Tibial artery (tissue), 4 donors: ENCODE measurements around the gene NKX2-2.

Experiments
- DNase-seq, 2 donors: peaks; one replicate each; pipeline ENCODE4 v3.0.0-alpha.2; 2019
- H3K27ac ChIP-seq, 2 donors: fragments of 200-600 bp; sonication (generic) in 1 of 2; 1 replicate in 1 of 2; 2 replicates in 1 of 2; pipeline ENCODE4 v1.5.1; 2018 to 2019; ENCODE audit warnings: mild to moderate bottlenecking in 1 of 2
- H3K27me3 ChIP-seq, 2 donors: fragments of 200-600 bp; sonication (generic) in 1 of 2; one replicate each; pipeline versions ENCODE4 v1.5.1 to v1.6.0; 2016 to 2019
- H3K36me3 ChIP-seq, 3 donors: fragments of 200-600 bp; sonication (generic) in 2 of 3; one replicate each; pipeline ENCODE4 v1.5.1; 2016 to 2019; ENCODE audit warnings: mild to moderate bottlenecking in 2 of 3
- H3K4me1 ChIP-seq, 4 donors: fragments of 200-600 bp; sonication (generic) in 2 of 4; 1 replicate in 3 of 4; 2 replicates in 1 of 4; pipeline ENCODE4 v1.5.1; 2016 to 2019
- H3K4me3 ChIP-seq, 2 donors: fragments of 200-600 bp; sonication (generic) in 1 of 2; 1 replicate in 1 of 2; 2 replicates in 1 of 2; pipeline ENCODE4 v1.5.1; 2018 to 2019; ENCODE audit warnings: mild to moderate bottlenecking in 2 of 2
- H3K9me3 ChIP-seq, 3 donors: fragments of 200-600 bp; sonication (generic) in 1 of 3; one replicate each; pipeline ENCODE4 v1.5.1; 2016 to 2019
- CTCF ChIP-seq, 2 experiments: fragments of 200-600 bp in 1 of 2; fragments of 450-650 bp in 1 of 2; IDR thresholded peaks; one replicate each; pipeline ENCODE4 v1.5.1; 2017 to 2019; ENCODE audit warnings: antibody characterized with exemption in 2 of 2, mild to moderate bottlenecking in 1 of 2, moderate library complexity in 1 of 2
- intact Hi-C: fragments of 100-400 bp; cut with DNase I; formaldehyde crosslinking; loops from one replicate; pipeline ENCODE4 v1.15.0; 2023; ENCODE audit warnings: low total_unique reads

The NKX2-2 gene

GRCh38 chr20:21555470-21556120, 41.7 kb upstream of the NKX2-2 start:
- no peak overlapping the region for H3K4me3 ChIP-seq
- DNase-seq: no peak
- H3K27ac ChIP-seq: no peak overlapping the region
- no peaks in the 10 kb centered on the region for H3K9me3 ChIP-seq
- no peaks in the 10 kb centered on the region for H3K36me3 ChIP-seq
- H3K4me1 ChIP-seq: no peaks in the 10 kb centered on the region
- TF ChIP-seq CTCF (IDR thresholded peaks at IDR 0.05): no peak
- H3K27me3 ChIP-seq: peaks cover 0 to 5% of the 10 kb centered on the region in 2 donors
- intact Hi-C loops: no loop called here

GRCh38 chr20:21554985-21555384, 41.1 kb upstream of the NKX2-2 start:
- Histone ChIP-seq H3K4me1 (no peaks in the 10 kb centered on the region), H3K4me3 (no peak overlapping the region), H3K27me3 (peaks cover 0 to 5% of the 10 kb centered on the region in 2 donors), H3K9me3 (no peaks in the 10 kb centered on the region), H3K36me3 (no peaks in the 10 kb centered on the region), H3K27ac (no peak overlapping the region)
- TF ChIP-seq CTCF (IDR thresholded peaks at IDR 0.05): no peak
- no peak for DNase-seq
- intact Hi-C loops: no loop called here

DNA sequence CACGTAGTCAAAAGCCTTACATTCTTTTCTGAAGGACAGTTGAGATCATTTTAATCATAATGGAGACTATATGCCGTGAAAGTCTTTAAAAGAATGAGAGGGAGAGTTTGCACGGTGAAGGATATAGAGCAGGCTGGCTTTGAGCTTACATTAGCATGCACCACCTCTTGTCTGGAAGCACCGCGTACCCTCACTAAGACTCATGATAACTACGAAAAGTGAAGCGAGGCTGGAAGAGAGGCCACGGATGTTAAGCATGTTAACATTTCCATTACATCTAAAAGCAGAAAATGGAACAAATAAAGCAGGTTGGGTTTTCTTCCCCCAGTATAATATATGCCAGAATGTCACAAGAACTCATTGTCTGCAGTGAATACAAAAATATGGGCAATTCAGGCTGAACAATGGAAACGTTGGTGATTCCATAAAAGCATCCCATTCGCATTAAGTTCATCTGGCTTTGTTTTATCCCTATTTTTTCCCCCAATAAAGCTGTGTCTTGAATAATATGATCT, 40.6 kb upstream of the NKX2-2 start:
- no peaks in the 10 kb centered on the region for H3K4me1 ChIP-seq
- H3K4me3 ChIP-seq: no peak overlapping the region
- H3K27ac ChIP-seq: no peak overlapping the region
- peaks cover 0 to 5% of the 10 kb centered on the region in 2 donors for H3K27me3 ChIP-seq
- intact Hi-C loops: no loop called here
- TF ChIP-seq CTCF (IDR thresholded peaks at IDR 0.05): no peak
- H3K9me3 ChIP-seq: no peaks in the 10 kb centered on the region
- no peak for DNase-seq
- H3K36me3 ChIP-seq: no peaks in the 10 kb centered on the region

DNA sequence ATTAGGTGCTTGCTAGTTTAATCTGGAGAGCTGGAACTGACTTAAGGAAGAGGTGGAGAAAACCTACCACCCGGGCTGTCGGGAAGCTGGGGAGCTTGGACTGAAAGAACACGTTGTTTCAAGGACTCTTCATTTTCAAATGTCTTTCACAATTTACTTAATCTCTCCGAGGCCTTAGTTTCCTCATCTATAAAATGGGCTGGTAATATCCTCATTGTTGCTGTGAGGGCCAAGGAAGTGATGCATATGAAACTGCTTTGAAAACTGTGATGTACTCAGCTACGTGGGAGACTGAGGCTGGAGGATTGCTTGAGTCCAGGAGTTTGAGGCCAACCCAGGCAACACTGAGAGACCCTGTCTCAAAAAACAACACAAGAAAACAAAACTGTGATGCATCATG, 36.7 kb upstream of the NKX2-2 start:
- Histone ChIP-seq H3K27ac (no peak overlapping the region), H3K4me3 (no peak overlapping the region), H3K27me3 (peaks cover 0 to 5% of the 10 kb centered on the region in 2 donors), H3K9me3 (no peaks in the 10 kb centered on the region), H3K4me1 (no peaks in the 10 kb centered on the region), H3K36me3 (no peaks in the 10 kb centered on the region)
- intact Hi-C loops: no loop called here
- no peak for DNase-seq
- TF ChIP-seq CTCF (IDR thresholded peaks at IDR 0.05): no peak

DNA sequence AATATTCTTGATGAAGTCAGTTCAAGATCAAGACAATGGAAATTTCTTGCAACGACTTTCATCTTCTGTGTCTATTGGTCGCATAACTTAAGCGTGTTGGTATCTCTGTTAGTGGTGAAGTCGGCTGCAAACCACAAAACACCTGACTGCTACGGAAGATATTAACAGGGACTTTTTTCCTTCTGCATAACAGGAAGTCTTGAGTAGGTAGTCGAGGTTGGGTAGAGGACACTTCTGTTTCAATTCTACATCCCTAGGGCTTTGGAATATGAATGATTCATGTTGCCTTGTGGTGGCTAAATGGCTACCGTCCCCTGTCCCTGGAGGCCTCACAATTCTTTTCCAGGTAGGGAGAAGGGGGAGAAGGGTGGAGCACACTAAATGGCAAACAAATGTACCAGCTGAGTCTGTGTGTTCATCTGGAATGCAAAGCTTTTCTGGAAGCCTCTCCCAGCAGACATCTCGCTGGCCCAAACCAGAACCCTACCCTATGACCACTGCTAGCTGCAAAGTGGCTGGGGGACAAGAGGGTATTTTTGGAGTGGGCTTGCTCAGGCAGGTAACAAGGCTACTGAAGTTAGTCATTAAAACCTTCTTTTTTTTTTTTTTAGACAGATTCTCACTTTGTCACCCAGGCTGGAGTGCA, 34.6 kb upstream of the NKX2-2 start:
- Histone ChIP-seq H3K4me3 (no peak overlapping the region), H3K36me3 (no peaks in the 10 kb centered on the region), H3K9me3 (no peaks in the 10 kb centered on the region), H3K27me3 (peaks cover 0 to 5% of the 10 kb centered on the region in 2 donors), H3K4me1 (no peaks in the 10 kb centered on the region), H3K27ac (no peak overlapping the region)
- no peak for TF ChIP-seq CTCF (IDR thresholded peaks at IDR 0.05)
- intact Hi-C loops: no loop called here
- no peak for DNase-seq
